Right hindlimb (tissue), 1 donor: ENCODE measurements around the gene OGFRL1.
"Not testable (repeated sequence)": the region's sequence is repeated elsewhere in the genome, so short reads cannot be mapped to it uniquely, and the experiment has no call there.

Experiments used
- DNase-seq: peaks from one replicate; pipeline ENCODE4 v3.0.0-alpha.2; 2018

Gene OGFRL1

DNA sequence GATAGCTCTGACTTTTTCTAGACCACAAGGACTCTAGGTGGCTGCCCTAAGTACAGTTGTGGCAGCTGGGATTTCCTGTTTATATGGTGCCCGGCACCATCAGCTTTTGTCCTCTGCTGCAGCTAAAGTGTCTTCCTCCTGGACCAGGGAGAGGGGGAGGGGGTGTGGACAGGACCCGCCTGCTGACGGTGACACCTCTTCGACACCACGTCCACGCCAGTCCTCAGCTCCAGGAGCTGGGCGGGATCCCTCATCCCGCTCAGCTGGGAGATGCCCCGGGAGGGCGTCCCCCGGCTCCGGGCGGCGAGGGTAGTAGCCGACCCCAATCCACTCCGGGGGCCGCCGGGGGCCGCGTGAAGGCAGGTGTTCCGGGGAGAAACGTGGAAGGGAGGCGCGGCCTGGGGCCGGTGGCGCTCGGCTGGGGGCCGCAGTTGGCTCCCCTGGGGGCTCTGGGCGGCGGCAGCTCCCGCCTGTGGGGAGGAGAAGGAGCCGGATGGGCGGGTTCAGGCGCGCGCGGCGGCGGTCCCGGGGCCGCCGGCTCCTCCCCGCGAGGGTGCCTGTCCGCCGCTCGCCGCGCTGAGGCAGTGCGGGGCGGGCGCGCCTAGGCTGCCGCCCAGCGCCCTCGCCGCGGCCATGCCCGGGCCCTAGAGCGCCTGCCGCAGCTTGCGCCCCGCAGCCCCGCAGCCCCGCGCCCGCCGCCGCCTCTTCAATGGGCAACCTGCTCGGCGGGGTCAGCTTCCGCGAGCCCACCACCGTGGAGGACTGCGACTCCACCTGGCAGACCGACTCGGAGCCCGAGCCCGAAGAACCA is at the start of gene OGFRL1:
OGFRL1 (plus strand) TSS at position 584 of the 811 bp plus-strand sequence; CDS start at position 710, 126 bp downstream.
- DNase-seq, result peak; percentile 80

DNA sequence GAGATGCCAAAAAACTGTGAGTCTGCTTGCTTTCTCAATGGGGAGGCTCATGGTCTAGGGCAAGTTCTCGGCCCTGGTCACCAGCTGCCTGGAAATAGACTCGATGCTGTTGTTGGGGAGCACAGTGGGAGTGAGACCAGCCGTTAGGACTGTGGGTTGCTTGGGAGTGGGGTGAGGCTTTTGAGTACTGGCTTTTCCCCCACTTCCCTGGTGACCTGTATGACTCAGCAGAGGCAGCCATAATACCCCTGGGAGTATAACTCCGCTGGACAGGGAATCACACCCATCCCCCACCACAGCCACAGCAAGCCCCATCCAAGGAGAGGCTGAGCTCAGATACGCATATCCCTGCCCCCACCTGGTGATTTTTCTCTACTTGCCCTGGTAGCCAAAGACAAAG is 48.9 kb upstream of the OGFRL1 start:
- DNase-seq, result no peak

DNA sequence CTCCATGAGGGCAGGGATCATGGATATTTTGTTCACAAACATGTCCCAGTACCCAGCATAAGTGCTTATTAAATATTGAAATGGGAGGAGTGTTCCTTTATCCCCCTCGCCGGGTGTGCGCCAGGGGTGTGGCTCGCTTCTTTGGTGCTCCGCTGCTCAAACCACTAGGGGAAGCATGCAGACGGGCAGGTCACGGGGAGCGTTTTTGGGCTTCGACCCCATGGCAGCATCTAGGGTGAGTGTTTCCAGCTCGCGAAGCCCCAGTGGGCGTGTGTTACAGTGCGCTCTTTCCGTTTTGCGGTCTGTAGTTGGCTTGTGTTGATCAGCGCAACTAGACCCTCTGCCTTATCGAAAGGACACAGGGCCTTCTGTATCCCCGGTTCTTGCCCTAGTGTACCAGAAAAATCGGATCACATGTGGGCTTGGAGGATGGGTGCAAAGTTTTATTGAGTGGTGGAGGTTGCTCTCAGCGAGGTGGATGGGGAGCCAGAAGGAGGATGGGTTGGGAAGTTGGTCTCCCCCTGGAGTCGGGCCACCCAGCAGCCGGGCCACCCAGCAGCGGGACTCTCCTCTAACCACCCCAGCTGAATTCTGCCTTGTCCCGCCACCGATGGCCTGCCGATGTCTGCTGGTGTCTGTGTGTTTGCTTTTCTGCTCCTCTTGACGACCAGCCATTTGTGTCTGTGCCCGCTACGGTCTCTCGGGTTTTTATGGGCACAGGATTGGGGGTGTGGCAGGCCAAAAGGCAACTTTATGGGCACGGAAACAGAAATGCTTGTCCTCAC is 43.2 kb upstream of the OGFRL1 start:
- no peak for DNase-seq

DNA sequence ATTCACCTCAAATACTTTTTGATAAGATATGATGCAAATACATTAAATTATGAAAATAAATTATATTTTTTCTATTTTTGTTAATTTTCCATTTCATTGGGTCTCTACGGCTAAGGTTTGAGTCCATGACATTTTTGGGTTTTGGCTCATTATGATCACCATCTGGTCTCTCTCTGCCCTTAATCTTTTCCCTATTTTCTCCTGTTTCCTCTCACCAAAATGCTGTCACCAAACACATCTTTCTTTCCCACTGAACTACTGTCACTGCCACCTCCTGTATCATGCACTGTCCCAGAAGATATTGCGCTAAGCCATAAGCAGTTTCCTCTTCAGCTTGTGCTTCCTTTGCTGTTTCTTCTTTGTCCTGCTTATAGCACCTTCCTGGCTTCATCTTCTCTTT is 42.0 kb upstream of the OGFRL1 start:
- DNase-seq, result no peak

DNA sequence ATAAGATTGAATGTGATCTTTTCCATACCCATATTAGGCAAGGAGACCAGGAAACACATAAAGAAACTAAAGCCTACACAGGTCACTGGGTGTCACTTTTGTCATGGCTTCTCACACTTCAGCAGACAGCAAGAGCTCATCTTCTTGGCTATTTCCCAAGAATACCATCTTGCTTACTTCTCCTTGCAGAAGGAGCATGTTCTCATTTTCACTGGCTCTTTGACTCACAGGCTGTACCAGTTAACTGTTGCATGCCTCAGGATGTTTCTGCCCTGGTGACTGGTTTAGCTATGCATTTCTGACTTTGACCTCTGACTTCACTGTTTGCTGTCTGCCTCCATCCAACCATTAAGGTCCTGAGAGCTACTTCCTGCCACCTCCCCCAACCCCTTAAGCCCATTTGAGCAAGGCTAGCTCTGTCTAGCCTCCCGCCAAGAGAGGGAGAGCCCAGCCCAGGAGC is 40.3 kb upstream of the OGFRL1 start:
- DNase-seq, result no peak

DNA sequence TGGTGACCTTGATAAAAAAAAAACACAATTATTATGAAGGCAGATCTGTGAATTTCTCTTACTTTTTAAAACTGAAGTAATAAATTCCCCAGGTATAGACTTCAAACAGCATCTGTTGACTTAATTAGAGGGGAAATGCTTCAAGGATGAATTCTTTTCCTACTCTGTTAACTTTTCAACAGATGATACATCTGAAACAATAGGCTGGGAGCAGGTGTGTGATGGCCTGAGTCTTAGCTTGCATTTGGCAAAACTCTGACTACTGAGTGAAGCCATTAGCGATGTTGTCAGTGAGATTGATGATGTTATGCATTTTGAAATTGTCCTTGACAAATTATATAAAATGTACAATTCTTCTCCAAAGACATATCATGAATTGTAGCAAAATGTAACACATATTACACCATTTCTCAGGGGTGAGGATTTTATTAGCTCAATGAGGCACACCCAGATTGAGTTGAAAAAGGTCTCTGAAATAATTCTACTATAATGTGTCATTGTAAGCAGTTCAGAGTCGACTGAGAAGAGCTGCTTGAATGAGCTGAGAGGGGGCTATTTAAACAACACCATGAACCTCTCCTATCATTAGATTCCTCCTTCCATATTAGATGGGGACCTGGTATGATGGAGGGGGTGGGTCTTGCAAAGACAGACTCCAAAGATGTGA is 39.6 kb upstream of the OGFRL1 start:
- DNase-seq, result no peak

DNA sequence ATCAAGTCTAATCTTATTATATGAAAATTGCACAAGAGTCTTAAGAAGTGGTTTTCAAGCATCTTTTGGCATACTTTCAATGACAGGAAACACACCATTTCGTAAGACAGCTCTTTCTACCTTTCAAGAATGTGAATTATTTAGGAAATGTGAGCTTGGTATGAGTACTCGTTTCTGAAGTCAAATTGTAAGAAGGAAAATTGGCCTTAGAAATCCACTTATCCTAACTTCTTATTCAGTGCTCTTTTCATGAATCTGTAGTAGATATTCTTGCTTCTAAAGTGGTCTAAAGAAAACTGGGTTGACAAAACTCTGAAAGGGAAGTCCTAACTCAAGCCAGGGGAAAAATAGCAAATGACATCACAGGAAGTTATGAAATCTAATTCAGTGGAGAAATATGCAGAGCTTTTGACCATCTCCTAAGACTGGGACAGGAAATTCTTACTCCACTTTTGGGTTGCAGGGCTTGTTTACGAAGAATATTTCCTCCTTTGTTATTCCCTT is 38.5 kb upstream of the OGFRL1 start:
- DNase-seq, result no peak

DNA sequence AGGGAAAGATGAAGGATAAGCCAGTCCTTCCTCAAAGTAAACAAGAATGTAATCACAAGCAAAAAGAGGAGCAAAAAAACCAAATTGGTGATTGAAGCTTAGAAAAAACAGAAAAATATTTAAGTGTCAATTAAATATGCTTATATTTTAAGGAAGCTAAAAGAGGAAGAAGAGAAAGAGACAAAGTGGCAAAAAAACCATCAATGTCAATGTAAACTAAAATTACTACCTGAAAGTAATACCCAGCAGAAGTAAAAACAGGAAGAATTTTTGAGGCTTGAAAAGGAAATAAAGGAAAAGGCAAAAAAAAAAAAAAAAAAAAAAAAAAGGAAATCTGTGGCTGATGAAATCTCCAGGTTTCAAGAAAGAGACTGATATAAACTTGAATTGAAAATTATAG is 36.2 kb upstream of the OGFRL1 start:
- no peak for DNase-seq

DNA sequence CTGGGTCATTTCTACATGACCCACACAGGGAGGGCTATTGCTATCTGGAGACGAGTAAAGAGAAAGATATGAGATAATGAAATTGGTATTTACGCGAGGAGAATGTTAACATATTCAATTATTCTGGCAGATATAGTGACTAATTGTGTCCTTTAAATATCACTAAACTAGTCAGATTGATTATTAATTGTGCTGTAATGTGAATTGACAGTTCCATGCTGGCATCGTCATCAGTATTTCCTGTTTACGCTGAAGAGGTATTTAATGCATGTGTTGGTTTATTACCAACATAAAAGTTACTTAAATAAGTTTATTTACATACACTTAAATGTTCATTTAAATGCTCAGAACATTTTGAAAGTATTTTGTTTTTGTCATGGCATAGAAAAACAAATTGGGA is 35.7 kb upstream of the OGFRL1 start:
- DNase-seq, result no peak

DNA sequence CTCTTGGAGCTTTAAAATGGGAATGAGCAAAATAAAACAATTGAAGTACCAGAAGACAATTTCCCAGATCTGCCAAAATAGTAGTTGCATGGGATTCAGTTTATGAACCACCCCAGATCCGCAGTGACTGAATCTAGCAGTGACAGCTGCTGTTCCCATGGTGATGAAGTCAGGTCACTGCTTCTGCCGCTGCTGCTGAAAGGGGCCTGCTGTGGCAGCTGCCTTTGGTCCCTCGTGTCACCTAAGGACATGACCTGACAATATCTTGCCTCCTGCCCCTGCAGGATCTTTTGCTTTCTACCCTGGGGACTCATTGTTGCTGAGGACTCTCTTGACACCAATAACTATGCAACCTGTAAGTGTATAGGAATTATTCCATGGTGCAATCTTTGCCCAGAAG is 34.3 kb upstream of the OGFRL1 start:
- DNase-seq, result no peak

DNA sequence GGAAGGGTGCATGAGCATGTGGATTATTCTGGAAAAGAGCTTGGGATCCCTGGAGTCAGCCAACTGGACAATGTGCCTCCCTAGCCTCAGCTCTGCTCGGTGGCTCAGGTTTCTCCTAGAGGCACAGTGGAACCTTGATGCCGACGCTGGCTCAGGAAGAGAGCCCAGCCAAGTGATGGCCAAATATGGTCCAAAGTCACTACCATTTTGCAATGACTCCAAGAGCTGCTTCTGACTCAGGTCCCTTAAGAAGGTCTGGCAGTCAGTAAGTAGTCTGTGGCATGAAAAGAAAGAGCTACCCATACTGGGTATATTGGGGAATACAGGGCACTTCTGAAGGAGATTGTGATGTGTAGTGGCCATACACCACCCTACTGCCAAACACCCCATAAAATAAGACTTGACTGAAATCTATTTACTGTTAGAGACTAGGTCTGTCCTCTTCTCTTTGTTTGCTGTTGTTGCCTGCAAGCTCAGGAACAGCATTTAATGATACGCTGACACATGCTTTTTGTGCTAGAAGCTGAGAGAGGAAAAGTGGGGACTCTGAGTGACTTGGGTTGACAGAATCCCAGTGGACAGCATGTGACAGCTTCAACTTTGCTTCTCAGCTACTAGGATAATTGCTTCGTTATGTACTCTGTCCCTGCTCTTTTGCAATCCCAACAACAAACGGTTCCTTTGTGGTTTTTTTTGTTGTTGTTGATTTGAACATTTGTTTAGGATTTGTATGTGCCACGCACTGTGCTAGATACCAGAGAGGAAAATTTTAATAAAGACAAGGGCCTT is 30.3 kb upstream of the OGFRL1 start:
- no peak for DNase-seq

DNA sequence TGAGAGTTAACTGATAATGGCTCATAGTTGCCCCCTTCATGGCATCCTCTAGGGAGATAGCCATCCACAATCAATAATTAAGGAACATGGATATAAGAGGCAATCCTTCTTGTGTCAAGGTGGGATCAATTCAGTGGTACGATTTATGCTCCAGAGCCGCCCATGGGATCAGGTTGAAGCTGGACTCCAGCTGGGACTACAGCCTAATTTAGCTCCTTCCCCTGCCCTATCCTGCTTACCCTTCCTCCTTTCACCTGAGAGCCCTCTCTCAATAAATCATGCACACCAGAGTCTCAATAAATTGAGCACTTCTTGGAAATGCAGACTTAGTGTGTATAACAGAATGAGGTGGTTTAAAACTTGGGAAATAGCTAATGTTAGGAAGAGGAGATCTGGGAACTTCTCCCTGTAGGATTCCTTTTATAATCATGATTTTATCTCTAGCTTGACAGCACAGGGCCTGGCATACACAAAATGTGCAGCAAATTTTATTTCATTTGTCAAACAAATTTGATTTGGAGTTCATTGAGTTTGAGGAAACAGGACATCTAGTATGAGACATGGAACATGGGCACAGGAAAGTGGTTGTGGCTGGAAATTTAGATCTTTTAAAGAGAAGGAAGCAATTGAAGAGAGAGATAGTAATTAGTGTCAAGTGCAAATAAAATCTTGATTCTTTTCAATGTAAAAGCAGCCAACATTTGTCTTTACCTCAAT is 28.6 kb upstream of the OGFRL1 start:
- DNase-seq, result no peak

DNA sequence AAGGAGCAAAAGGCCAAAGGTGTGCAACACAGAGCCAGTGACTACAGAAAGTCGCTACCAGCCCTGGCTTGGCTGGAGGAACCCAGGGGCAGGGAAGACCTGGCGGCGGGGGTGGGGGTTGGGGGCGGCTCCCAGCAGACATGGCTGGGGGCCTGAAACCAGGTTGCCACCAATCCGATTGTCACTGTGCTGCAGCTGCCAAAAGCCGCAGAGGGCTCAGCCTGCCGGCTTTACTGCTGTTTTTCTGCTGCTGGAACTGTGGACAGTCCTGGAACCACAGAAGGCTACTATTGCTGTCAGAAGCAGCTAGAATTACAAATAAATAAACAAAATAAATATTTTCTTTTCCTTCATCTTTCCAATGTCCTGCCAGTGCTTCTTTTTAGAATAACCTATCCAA is 25.7 kb upstream of the OGFRL1 start:
- DNase-seq, result no peak

DNA sequence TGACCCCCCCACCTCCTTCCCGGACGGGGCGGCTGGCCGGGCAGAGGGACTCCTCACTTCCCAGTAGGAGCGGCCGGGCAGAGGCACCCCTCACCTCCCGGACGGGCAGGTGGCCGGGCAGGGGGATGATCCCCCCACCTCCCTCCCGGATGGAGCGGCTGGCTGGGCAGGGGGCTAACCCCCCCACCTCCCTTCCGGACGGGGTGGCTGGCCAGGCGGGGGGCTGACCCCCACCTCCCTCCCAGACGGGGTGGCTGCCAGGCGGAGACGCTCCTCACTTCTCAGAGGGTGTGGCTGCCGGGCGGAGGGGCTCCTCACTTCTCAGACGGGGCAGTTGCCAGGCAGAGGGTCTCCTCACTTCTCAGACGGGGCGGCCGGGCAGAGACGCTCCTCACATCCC is 22.2 kb upstream of the OGFRL1 start:
- not testable (repeated sequence) for DNase-seq

DNA sequence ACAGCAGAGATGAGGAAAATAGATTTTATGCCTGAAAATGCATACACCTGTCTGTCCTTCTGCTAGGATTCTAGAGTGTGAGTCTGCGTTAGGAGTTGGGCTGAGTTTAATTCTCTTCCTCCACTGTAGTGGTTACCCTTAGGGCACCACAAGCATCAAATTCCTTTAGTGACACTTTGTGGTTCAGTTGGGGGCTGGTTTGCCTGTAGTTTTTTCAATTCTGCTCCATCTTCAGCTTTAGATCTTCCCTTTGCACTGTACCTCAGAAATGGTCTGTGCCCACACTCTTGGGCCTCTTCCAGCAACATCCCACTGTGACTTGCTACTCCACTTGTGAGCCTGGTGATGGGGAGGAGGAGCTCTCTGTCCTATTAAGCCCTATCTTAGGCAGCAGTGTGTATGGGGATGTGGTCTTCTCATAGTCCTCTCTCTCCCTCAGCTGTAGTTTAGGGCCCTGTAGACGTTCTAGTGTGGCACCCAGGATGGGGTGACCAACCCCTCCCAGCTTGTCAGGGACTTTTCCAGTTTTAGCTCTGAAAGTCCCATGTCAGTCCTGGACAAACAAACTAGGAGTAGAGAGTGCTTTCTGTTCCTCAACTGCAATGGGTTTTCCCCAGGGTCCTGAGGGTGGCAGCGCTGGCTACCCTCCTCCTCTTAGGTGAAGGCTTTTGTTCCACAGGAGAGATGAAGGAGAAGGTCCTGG is 19.7 kb upstream of the OGFRL1 start:
- no peak for DNase-seq

DNA sequence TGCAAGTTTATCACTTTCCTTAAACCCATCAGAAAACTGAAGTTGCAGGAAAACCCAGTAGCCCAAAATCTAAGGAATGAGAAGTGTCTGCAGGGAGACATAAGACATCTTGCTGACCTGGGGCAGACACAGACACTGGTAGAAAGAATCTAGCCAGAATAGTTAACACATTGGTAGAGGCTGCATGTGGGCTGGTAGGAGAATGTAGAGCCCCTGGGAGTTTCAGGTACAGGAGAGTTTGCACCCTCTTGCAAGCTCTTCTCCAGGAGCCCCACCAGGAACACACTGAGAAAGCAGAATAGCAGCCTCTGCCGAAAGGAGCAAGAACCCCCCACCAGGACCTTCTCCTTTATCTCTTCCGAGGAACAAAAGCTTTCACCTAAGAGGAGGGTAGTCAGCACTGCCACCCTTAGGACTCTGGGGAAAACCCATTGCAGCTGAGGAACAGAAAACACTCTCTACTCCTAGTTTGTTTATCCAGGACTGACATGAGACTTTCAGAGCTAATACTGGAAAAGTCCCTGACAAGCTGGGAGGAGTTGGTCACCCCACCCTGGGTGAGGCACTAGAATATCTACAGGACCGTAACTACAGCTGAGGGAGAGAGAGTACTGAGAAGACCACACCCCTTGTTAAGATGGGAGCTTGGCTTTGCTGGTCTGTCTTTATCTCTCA is 10.5 kb upstream of the OGFRL1 start:
- no peak for DNase-seq

DNA sequence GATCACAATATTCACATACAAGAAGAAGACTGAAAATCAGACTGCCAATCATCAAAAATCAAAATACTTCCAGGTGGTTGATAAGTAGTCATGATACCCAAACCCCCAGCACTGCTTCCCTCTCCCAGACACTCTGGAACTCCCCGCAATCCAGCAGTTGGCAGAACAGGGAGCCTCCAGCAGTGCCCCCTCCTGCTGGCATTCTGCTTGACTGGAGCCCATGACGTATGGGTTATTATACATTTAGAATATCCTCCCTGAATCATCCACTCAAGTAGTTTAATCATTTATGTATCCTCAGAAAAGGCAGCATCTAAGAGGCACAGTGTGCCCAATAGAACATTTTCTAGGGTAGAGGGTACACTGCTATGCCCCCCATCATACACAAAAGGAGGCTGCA is 9.3 kb upstream of the OGFRL1 start:
- DNase-seq, result no peak

DNA sequence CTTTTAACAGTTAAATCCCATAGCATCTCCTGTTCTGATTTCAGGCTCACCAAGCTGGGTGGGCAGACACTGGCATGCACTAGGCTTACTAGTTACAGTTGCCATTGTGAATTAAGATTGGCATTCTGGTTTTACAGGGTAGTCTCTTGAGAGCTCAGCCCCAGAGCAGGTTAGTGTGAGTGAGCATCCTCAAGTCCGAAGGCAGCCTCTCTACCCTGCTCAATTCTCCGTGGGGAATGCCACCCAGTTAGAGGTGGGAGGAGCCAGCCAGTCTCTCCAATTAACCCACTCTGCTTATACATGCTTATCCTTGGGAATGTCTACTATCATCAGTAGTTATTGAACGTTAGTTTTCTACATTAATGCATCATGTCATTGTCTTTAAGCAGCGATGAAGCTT is 8.9 kb upstream of the OGFRL1 start:
- no peak for DNase-seq

DNA sequence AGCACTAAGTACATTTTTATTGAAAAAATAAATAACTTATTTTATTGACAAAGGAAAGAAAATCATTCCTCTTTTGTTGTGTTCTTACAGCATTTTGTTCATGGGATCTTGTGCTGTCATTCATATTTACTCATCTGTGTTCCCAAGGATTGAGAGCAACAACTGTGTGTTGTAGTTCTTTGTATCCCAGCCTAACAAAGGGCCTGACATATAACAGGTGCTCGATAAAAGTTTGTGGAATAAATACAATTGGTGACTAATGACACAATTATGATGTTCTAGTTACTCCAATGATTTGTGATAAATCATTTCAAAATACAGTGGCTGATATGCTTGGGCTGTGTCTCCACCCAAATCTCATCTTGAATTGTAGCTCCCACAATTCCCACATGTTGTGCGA is 7.9 kb upstream of the OGFRL1 start:
- DNase-seq, result no peak

DNA sequence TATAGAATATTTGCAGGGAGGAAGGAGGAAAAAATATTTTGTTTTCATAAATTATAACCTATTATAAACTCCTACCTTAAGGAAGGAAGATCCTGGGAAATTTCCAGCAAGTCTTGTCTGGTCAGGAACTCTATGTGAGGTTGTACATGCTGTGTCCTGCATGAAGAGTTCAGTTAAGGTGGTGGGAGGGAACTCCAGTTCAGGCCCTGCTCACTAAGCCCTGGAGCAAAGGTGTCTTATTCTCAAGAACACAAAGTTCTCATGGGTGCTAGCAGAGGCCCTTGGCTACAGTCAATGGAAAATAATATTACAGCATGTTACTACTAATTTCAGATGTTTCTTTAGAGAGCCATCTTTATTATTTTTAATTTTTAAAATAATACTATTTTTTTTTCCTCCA is 3.8 kb upstream of the OGFRL1 start:
- no peak for DNase-seq

DNA sequence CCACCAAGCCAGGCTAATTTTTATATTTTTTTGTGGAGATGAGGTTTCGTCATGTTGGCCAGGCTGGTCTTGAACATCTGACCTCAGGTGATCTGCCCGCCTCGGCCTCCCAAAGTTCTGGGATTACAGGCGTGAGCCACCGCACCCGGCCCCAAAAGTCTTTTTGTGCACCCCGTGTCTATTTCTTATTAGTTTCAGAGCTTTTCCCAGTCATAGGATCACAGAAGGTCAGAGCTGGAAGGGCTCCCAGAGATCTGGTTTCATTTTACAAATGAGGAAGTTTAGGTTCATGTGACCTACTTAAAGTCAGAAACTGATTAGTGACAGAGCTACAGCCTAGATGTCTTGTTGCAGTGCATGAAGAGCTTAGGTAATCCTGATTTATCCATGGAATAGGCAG is 1.6 kb upstream of the OGFRL1 start:
- DNase-seq, result no peak
